ENCODE measurements around the gene DSCAML1. TPM values are rescaled to one million over a fixed set of nuclear protein-coding genes. Genes with fewer than 3 reads are reported as not detected.

DSCAML1 gene
- total and polyA plus RNA-seq, 2 experiments from 2014 or later: not detected

DNA sequence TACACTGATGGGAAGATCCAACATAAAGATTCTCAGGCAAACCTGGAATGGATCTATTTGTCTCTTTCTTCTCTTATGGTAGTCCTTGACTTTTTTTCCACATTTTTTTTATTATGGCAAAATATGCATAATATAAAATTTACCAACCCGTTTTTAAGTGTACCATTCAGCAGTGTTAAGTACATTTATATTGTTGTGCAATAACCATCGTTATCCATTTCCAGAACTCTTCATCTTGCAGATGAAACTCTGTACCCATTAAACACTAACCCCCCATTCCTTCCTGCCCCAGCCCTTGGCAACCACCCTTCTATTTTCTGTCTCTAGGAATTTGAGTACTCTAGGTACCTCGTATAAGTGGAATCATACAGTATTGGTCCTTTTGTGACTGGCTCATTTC lies 99.7 kb downstream of the DSCAML1 start:
- Histone ChIP-seq H3K9me2 (ENCODE audit: insufficient read depth) (no peaks in the 10 kb centered on the region), H3K36me3 (ENCODE audit: low read depth) (no peaks in the 10 kb centered on the region), H3K4me1 (ENCODE audit: insufficient read depth) (no peaks in the 10 kb centered on the region), H3K27me3 (replicated peaks; ENCODE audit: insufficient read depth) (peaks cover 16% of the 10 kb centered on the region; the same call in 1 of the 2 replicates), H3K9ac (no peak overlapping the region), H4K20me1 (ENCODE audit: insufficient read depth) (no peaks in the 10 kb centered on the region), H3K4me3 (no peak overlapping the region), H2AFZ (no peak overlapping the region), H3K4me2 (ENCODE audit: unreplicated experiment) (no peak overlapping the region), H3K27ac (no peak overlapping the region), H3K79me2 (ENCODE audit: insufficient read depth) (no peaks in the 10 kb centered on the region), H3K9me3 (ENCODE audit: low read depth) (no peaks in the 10 kb centered on the region), H3F3A (ENCODE audit: insufficient read depth) (no peaks in the 10 kb centered on the region)
- in situ Hi-C loops (cut with MboI): no loop called here
- no peak for TF ChIP-seq EZH2 (IDR thresholded peaks at IDR 0.05; ENCODE audit: insufficient read depth, poor library complexity, severe bottlenecking)
- TF ChIP-seq EZH2phosphoT487 (IDR thresholded peaks at IDR 0.05; ENCODE audit: insufficient read depth, low read depth): no peak
- 20% methylated on average over 3 of the region's 3 CpGs for WGBS, 2 experiments (ENCODE audit: low coverage in 1 of 2, low lambda C conversion rate in 2 of 2, missing lambda C conversion rate in 2 of 2)
- DNase-seq: no peak

DNA sequence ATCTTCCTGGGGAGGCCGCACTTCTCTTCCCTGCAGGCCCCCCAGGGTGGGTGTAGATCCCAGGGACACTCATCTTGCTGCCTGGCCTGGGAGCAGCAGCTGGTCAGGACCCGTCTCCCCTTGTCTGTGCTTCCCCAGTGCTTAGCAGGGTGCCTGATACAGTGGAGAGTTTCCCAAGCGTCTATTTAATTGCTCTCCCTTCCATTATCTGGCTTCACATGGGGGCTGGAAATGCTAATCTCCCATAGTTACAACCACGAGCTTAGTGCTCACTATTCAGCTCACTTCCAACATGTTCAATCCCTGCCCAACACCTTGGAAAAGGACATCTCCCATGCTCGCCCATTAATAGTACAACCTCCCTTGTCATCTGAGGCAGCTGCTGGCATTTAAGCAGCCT lies 100.5 kb downstream of the DSCAML1 start:
- no peak for DNase-seq
- 14 to 15% methylated on average over 5 of the region's 5 CpGs for WGBS, 2 experiments (ENCODE audit: low coverage in 1 of 2, low lambda C conversion rate in 2 of 2, missing lambda C conversion rate in 2 of 2)
- Histone ChIP-seq H3K9me2 (ENCODE audit: insufficient read depth) (no peaks in the 10 kb centered on the region), H2AFZ (no peak overlapping the region), H3K9ac (no peak overlapping the region), H3K4me1 (ENCODE audit: insufficient read depth) (no peaks in the 10 kb centered on the region), H3K27me3 (replicated peaks; ENCODE audit: insufficient read depth) (peaks cover 18% of the 10 kb centered on the region; the same call in 1 of the 2 replicates), H3K27ac (no peak overlapping the region), H3K79me2 (ENCODE audit: insufficient read depth) (no peaks in the 10 kb centered on the region), H3K4me3 (no peak overlapping the region), H4K20me1 (ENCODE audit: insufficient read depth) (no peaks in the 10 kb centered on the region), H3F3A (ENCODE audit: insufficient read depth) (no peaks in the 10 kb centered on the region), H3K4me2 (ENCODE audit: unreplicated experiment) (no peak overlapping the region), H3K9me3 (ENCODE audit: low read depth) (no peaks in the 10 kb centered on the region), H3K36me3 (ENCODE audit: low read depth) (no peaks in the 10 kb centered on the region)
- TF ChIP-seq EZH2phosphoT487 (IDR thresholded peaks at IDR 0.05; ENCODE audit: insufficient read depth, low read depth) (no peak), EZH2 (IDR thresholded peaks at IDR 0.05; ENCODE audit: insufficient read depth, poor library complexity, severe bottlenecking) (no peak)
- in situ Hi-C loops (cut with MboI): no loop called here

DNA sequence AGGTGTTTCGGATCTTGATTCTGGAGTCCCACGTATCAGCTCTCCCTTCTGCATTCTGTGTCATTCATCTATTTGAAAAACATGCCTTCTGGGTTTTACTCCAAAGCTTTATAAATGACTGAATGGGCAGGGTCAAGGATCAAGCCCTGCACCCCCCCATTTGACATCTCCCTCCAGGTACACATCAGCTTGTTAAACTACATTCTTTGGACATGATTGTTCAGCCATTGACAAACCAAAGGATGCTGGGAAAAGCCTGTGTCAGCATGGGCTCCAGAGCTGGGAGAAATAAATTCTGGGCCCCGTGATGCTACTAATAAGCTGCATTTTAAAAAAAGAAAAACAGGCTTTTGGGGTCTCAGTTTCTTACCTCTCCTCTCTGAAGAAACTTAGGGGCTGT lies 103.7 kb downstream of the DSCAML1 start:
- Histone ChIP-seq H3K79me2 (ENCODE audit: insufficient read depth) (no peaks in the 10 kb centered on the region), H3K27ac (no peak overlapping the region), H3K9me2 (ENCODE audit: insufficient read depth) (no peaks in the 10 kb centered on the region), H3K4me2 (ENCODE audit: unreplicated experiment) (no peak overlapping the region), H3K36me3 (ENCODE audit: low read depth) (no peaks in the 10 kb centered on the region), H3K9ac (no peak overlapping the region), H3K27me3 (replicated peaks; ENCODE audit: insufficient read depth) (peaks cover 18% of the 10 kb centered on the region; the same call in 1 of the 2 replicates), H4K20me1 (ENCODE audit: insufficient read depth) (no peaks in the 10 kb centered on the region), H3K9me3 (ENCODE audit: low read depth) (no peaks in the 10 kb centered on the region), H2AFZ (no peak overlapping the region), H3F3A (ENCODE audit: insufficient read depth) (no peaks in the 10 kb centered on the region), H3K4me3 (no peak overlapping the region), H3K4me1 (ENCODE audit: insufficient read depth) (no peaks in the 10 kb centered on the region)
- no peak for DNase-seq
- in situ Hi-C loops (cut with MboI): no loop called here
- 61 to 73% methylated on average over 3 of the region's 3 CpGs for WGBS, 2 experiments (ENCODE audit: low coverage in 1 of 2, low lambda C conversion rate in 2 of 2, missing lambda C conversion rate in 2 of 2)
- TF ChIP-seq EZH2phosphoT487 (IDR thresholded peaks at IDR 0.05; ENCODE audit: insufficient read depth, low read depth) (no peak), EZH2 (IDR thresholded peaks at IDR 0.05; ENCODE audit: insufficient read depth, poor library complexity, severe bottlenecking) (no peak)

DNA sequence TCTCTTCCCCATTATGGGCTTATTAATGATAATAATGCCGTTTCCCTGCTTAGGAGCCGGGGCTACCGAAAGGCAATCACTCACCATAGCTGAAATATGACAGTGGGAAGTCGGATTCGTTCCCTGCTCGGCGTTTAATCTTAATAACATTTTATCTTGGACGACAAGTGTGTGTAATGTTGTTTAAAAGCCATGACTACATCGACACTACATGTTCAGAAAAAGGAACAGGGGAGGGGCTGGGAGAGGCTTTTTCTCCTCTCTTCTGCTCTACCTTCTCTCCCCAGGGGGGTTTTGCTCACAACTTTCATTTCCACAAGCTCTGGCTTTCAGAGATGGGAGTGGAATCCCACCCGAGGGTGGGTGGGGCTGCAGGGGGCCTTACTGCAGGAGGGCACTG lies 105.5 kb downstream of the DSCAML1 start:
- Histone ChIP-seq H4K20me1 (ENCODE audit: insufficient read depth) (no peaks in the 10 kb centered on the region), H3K9me3 (ENCODE audit: low read depth) (no peaks in the 10 kb centered on the region), H3K4me1 (ENCODE audit: insufficient read depth) (no peaks in the 10 kb centered on the region), H3K27ac (no peak overlapping the region), H3K79me2 (ENCODE audit: insufficient read depth) (no peaks in the 10 kb centered on the region), H3K9ac (no peak overlapping the region), H3K4me2 (ENCODE audit: unreplicated experiment) (no peak overlapping the region), H3F3A (ENCODE audit: insufficient read depth) (no peaks in the 10 kb centered on the region), H3K9me2 (ENCODE audit: insufficient read depth) (no peaks in the 10 kb centered on the region), H3K4me3 (no peak overlapping the region), H3K36me3 (ENCODE audit: low read depth) (no peaks in the 10 kb centered on the region), H2AFZ (no peak overlapping the region), H3K27me3 (replicated peaks; ENCODE audit: insufficient read depth) (peaks cover 18% of the 10 kb centered on the region; the same call in 1 of the 2 replicates)
- in situ Hi-C loops (cut with MboI): no loop called here
- 49 to 54% methylated on average over 10 of the region's 10 CpGs for WGBS, 2 experiments (ENCODE audit: low coverage in 1 of 2, low lambda C conversion rate in 2 of 2, missing lambda C conversion rate in 2 of 2)
- no peak for DNase-seq
- TF ChIP-seq EZH2 (IDR thresholded peaks at IDR 0.05; ENCODE audit: insufficient read depth, poor library complexity, severe bottlenecking) (no peak), EZH2phosphoT487 (IDR thresholded peaks at IDR 0.05; ENCODE audit: insufficient read depth, low read depth) (no peak)

DNA sequence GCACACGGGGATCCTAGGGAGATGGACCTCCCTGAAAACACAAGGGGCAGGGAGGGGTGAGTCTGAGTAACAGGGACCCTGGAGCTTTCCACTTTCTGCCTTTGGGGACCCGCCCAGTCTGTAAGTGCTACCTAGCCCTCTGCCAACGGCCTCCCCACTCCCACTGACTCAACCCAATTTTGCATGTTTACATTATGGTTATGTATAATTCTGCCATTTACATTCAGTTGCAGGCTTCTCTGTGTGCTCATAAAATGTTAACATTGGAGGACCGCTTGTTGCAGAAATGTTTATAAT lies 105.8 kb downstream of the DSCAML1 start:
- H3K4me2 ChIP-seq (ENCODE audit: unreplicated experiment): no peak overlapping the region

More for the DNA sequence above, 105.8 kb downstream of the DSCAML1 start:
- Histone ChIP-seq H2AFZ (no peak overlapping the region), H3K4me3 (no peak overlapping the region), H3K27me3 (replicated peaks; ENCODE audit: insufficient read depth) (peaks cover 18% of the 10 kb centered on the region; the same call in 1 of the 2 replicates), H3K4me1 (ENCODE audit: insufficient read depth) (no peaks in the 10 kb centered on the region), H3F3A (ENCODE audit: insufficient read depth) (no peaks in the 10 kb centered on the region), H3K79me2 (ENCODE audit: insufficient read depth) (no peaks in the 10 kb centered on the region), H3K9me3 (ENCODE audit: low read depth) (no peaks in the 10 kb centered on the region), H3K9ac (no peak overlapping the region), H4K20me1 (ENCODE audit: insufficient read depth) (no peaks in the 10 kb centered on the region), H3K36me3 (ENCODE audit: low read depth) (no peaks in the 10 kb centered on the region), H3K27ac (no peak overlapping the region), H3K9me2 (ENCODE audit: insufficient read depth) (no peaks in the 10 kb centered on the region)
- in situ Hi-C loops (cut with MboI): no loop called here
- TF ChIP-seq EZH2phosphoT487 (IDR thresholded peaks at IDR 0.05; ENCODE audit: insufficient read depth, low read depth) (no peak), EZH2 (IDR thresholded peaks at IDR 0.05; ENCODE audit: insufficient read depth, poor library complexity, severe bottlenecking) (no peak)
- DNase-seq: no peak
- WGBS, 2 experiments (ENCODE audit: low coverage in 1 of 2, low lambda C conversion rate in 2 of 2, missing lambda C conversion rate in 2 of 2): 51 to 55% methylated on average over 4 of the region's 4 CpGs
